HG03039 (cell line): Measurements from ENCODE around the gene DHFR.
"Not testable (repeated sequence)": the region's sequence is repeated elsewhere in the genome, so short reads cannot be mapped to it uniquely, and the experiment has no call there.

Experiments
- ATAC-seq: cut with Tn5 transposase; IDR thresholded peaks from one replicate; pipeline ENCODE4 v1.9.1; 2021; ENCODE audit warnings: mild to moderate bottlenecking, moderate library complexity; ENCODE audit not compliant: unreplicated experiment

Gene DHFR

DNA sequence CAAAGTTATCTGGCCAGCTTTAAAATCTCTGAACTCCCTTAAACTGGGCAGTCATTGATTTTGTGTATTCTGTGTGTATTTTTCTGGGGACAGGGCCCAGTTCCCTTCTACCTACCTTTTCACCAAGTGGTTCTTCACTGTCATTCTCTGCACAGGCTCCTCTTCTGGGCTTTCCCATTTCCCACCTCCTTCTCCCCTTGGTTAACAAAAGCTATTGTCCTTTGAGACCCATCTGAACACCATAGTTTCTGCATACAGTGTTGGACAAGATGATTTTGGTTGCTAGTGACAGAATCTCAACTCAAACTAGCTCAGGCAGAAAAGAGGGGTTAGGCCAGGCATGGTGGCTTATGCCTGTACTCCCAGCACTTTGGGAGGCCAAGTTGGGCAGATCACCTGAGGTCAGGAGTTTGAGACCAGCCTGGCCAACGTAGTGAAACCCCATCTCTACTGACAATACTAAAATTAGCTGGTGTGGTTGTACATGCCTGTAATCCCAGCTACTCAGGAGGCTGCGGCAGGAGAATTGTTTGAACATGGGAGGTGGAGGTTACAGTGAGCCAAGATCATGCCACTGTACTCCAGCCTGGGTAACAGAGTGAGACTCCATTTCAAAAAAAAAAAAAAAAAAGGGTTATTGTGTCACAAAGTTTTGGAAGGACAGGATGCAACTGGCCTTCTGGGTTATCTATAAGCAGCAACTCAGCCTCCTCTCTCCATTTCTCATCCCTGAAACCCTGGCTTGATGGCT lies 53.7 kb downstream of the DHFR start:
- no peak for ATAC-seq

DNA sequence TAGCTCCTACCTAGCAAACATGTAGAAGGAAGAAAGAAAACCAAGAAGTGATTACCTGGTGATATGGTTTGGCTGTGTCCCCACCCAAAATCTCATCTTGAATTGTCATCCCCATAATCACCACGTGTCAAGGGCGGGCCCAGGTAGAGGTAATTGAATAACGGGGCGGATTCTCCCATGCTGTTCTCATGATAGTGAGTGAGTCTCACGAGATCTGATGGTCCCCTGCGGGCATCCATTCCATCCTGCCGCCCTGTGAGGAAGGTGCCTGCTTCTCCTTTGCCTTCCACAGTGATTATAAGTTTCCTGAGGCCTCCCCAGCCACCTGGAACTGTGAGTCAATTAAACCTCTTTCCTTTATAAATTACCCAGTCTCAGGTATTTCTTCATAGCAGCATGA lies 57.3 kb downstream of the DHFR start:
- no peak for ATAC-seq

DNA sequence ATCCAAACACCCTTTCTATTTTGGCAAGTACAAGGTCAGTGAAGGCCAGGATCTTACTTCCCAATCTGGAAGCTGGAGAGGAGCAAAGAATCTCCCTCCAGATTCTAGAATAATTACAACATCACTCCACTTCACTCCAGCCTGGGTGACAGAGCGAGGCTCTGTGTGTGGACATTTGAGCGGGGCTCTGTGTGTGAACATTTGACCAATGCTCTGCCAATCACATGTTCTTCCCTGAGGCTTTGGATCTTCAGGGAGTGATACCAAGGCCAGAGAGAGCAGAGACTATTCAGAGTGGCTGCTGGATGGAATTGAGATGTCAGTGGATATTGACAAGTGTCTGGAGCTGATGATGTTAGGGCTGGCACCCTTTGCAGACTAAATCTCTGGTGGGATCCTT lies 60.0 kb downstream of the DHFR start:
- no peak for ATAC-seq

DNA sequence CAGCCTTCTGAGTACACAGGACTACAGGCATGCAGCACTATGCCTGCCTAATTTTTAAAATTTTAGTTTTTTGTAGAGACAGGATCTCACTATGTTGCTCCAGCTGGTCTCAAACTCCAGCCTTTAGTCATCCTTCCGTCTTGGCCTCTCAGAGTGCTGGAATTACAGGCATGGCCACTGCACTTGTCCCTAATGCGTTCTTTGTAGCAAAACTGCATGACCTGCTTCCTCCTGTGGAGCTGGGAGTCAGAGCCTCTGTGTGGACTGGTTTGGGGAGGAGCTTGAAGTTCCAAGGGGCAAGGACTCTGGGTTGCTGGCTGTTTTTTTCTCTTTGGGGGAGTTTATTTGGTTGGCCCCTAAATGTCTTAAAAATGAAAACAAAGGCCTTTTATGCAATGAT lies 62.0 kb downstream of the DHFR start:
- ATAC-seq: no peak

DNA sequence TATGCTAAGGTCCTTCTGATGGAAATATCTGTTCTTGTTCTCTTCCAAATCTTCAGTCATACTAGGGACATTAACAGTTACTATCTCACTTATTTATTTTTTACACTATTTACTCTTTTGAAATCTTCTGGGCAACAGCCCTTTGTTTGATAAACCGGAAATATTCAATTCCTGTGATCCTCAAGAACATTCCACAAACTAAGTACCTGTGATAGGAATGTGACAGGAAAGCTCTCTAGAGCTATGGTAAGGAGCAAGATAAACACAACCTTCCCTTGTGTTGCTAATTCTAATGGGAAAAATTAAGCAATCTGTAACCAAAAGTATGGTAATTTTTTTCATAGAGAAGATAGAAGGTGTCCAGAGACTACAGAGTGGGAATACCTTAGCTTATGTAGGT lies 62.7 kb downstream of the DHFR start:
- ATAC-seq: no peak

DNA sequence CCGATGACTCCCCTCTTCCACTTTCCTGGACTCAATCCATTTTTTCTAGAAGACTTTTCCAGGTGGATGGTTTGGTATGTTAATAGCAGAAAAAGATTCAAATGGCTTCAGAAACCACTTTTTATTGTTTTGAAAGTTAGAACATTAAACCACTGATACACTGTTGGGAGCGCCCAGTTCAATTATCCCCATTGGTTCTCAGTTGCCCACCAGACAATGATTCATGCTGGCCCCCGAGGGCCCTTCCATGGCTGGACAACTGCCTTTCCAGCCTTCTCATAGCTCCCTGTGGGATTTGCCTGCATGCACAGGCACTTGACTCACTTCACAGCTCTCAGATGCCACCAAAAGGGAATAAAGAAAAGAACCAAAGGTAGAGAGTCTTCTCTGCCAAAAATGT lies 63.4 kb downstream of the DHFR start:
- ATAC-seq: no peak

DNA sequence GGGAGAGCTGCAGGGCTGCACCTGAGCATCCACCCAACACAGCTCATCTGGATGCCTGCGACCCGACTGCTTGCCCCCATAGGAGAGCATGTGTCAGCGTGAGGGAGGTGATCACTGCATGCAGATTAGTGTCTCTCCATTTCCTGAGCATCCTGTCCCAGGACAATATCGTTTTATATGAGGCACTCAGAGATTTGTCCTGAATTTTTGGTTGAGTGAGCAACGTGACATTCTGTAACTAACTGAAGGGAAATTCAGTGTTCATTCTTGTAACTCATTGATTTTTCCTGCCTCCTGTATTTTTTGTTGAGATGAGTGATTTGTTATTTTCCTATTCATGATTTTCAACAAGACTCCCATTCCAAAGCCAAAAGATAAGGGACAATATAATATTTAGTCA lies 64.0 kb downstream of the DHFR start:
- no peak for ATAC-seq

DNA sequence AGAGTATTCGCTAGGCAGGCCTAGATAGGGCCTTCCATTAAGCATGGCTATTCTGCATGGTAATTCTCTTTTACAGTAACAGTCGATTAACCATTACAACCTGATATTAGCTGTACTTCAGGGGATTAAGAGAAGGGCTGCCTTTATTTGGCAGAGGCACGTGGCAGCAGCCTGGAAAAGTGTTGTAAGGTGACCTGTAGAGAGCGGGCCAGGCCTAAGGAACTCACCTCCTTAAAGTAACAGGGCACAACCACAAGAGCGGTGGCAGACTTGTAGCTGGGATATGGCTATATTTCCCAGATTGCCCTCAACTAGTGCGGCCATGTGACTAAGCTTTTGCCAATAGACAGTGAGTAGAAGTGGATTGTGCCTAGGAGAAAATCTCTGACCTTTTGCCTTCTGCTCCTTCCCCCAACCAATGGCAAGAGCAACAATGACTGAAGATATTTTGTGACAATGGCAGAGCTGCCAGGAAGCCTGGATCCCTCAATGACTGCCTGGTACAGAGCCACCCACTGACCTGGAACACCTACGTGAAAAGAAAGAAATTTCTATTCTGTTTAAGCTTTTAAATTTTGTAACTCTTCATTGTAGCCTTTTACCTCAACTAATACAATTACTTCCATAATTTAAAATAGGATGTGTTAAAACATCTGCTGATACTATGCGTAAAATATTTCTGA lies 65.8 kb downstream of the DHFR start:
- no peak for ATAC-seq

DNA sequence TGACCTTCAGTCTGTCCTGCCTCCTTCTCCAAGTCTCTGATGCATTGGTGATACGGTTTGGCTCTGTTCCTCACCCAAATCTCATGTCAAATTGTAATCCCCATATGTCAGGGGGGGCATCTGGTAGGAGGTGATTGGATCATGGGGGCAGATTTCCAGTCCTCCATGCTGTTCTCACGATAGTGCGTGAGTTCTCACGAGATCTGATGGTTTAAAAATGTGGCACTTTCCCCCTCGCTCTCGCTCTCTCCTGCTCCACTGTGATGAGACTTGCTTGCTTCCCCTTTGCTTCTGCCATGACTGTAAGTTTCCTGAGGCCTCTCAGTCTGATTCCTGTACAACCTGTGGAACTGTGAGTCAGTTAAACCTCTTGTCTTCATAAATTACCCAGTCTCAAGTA lies 70.0 kb downstream of the DHFR start:
- no peak for ATAC-seq

GRCh38 chr5:80580291-80580690 lies 74.5 kb downstream of the DHFR start:
- ATAC-seq: not testable (repeated sequence)

DNA sequence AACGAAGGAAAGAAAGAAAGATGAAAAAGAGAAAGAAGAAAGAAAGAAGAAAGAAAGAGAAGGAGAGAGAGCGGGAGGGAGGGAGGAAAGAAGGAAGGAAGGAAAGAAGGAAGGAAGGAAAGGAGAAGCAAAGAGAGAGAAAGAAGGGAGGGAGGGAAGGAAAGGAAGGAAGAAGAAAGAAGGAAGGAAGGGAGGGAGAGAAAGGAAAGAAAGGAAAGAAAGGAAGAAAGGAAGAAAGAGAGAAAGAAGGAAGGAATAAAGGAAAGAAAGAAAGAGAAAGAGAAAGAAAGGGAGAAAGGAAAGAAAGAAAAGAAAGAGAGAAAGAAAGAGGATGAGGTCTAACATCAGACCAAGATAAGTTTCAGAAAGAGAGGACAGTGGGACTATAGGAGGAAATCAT lies 75.7 kb downstream of the DHFR start:
- no peak for ATAC-seq

GRCh38 chr5:80577707-80578106 lies 77.1 kb downstream of the DHFR start:
- ATAC-seq: no peak

- ATAC-seq: no peak
Observed at GRCh38 chr5:80576383-80576782, 78.4 kb downstream of the DHFR start.
